GM19463 (cell line): ENCODE measurements around the gene PRADC1.

Experiments used
- ATAC-seq: cut with Tn5 transposase; IDR thresholded peaks from one replicate; pipeline ENCODE4 v1.9.1; 2021; ENCODE audit warnings: mild to moderate bottlenecking, moderate library complexity; ENCODE audit not compliant: unreplicated experiment

Gene PRADC1

GRCh38 chr2:73238149-73238548 is 5.1 kb upstream of the PRADC1 start:
- ATAC-seq = no peak

- no peak for ATAC-seq
These were observed 4.1 kb upstream of the PRADC1 start for GRCh38 chr2:73237168-73237567.

- ATAC-seq = no peak
These were observed 2.4 kb upstream of the PRADC1 start for GRCh38 chr2:73235315-73236028.

GRCh38 chr2:73233932-73234832 is 1.1 kb upstream of the PRADC1 start, which contains the start of gene CCT7:
Gene CCT7 (plus strand): TSS chr2:73234308. CDS start chr2:73234379, 71 bp downstream.
- peak; percentile 50 for ATAC-seq

- peak; percentile 7 for ATAC-seq
These were observed 461 bp downstream of the PRADC1 start for GRCh38 chr2:73232403-73233153.

GRCh38 chr2:73228631-73229030 is 4.4 kb downstream of the PRADC1 start:
- ATAC-seq = no peak

- no peak for ATAC-seq
These were observed 6.0 kb downstream of the PRADC1 start for GRCh38 chr2:73227086-73227485.

GRCh38 chr2:73225513-73226360 is 7.3 kb downstream of the PRADC1 start:
- no peak for ATAC-seq

GRCh38 chr2:73223821-73224220 is 9.2 kb downstream of the PRADC1 start:
- ATAC-seq = no peak

- ATAC-seq = no peak
These were observed 14.7 kb downstream of the PRADC1 start for GRCh38 chr2:73218298-73218697.

- no peak for ATAC-seq
These were observed 15.2 kb downstream of the PRADC1 start for GRCh38 chr2:73217826-73218225.

- no peak for ATAC-seq
These were observed 15.9 kb downstream of the PRADC1 start for GRCh38 chr2:73217160-73217559.

GRCh38 chr2:73215254-73215653 is 17.8 kb downstream of the PRADC1 start:
- no peak for ATAC-seq

- peak; percentile 92 for ATAC-seq
These were observed 18.7 kb downstream of the PRADC1 start, which contains the start of gene SMYD5 for GRCh38 chr2:73214120-73215035. Gene SMYD5 (plus strand): TSS chr2:73214245. CDS start chr2:73214267, 22 bp downstream.

- peak; percentile 65 for ATAC-seq
These were observed 20.4 kb downstream of the PRADC1 start for GRCh38 chr2:73212448-73213176.

- no peak for ATAC-seq
These were observed 21.0 kb downstream of the PRADC1 start for GRCh38 chr2:73212098-73212447.

GRCh38 chr2:73210696-73211095 is 22.3 kb downstream of the PRADC1 start:
- no peak for ATAC-seq

- no peak for ATAC-seq
These were observed 23.0 kb downstream of the PRADC1 start for GRCh38 chr2:73210019-73210418.

GRCh38 chr2:73208258-73208657 is 24.8 kb downstream of the PRADC1 start:
- ATAC-seq = no peak
